GM12878 (cell line): Measurements from ENCODE around the gene TTC33. TPM values are rescaled to one million over a fixed set of nuclear protein-coding genes. Genes with fewer than 3 reads are reported as not detected.

Experiments used
- ATAC-seq: fragments of 200-7000 bp; cut with Tn5 transposase; 3 replicates; pipeline ENCODE4 v1.9.1; 2020; ENCODE audit warnings: mild to moderate bottlenecking, moderate library complexity
- BruUV-seq: library from RNA; stranded (reverse); fragments of 400-500 nt; replicated peaks from 2 replicates; lab custom pipeline; 2021; lab: Mats Ljungman, UMichigan
- CTCF ChIA-PET: fragments of 300-600 bp; sonication (Branson Sonifier 250); formaldehyde crosslinking; extraction: SDS; loops from one replicate; lab custom pipeline; 2021; ENCODE audit warnings: inconsistent platforms; lab: Yijun Ruan, JAX
- POLR2A ChIA-PET: fragments of 350-600 bp; formaldehyde crosslinking; extraction: SDS; loops from one replicate; lab custom pipeline; 2021; ENCODE audit warnings: inconsistent platforms; lab: Charles Lee
- RAD21 ChIA-PET: fragments of 300-600 bp; sonication (Branson Sonifier 250); formaldehyde crosslinking; loops from one replicate; lab custom pipeline; 2023; ENCODE audit warnings: antibody characterized with exemption; ENCODE audit not compliant: unreplicated experiment; lab: Charles Lee
- SMC1A ChIA-PET: fragments of 300-600 bp; sonication (Branson Sonifier 250); formaldehyde crosslinking; loops from one replicate; lab custom pipeline; 2023; ENCODE audit not compliant: unreplicated experiment, uncharacterized antibody; lab: Charles Lee
- DNase-seq: peaks from one replicate; pipeline ENCODE4 v3.0.0-alpha.2; 2011; ENCODE audit warnings: low read depth, low spot score
- FAIRE-seq: peaks from 3 replicates; lab custom pipeline; 2011; peaks lifted over from hg19 to GRCh38; lab: Jason Lieb, UNC
- H2AFZ ChIP-seq: 2 replicates; pipeline ENCODE4 v1.6.0; 2011; ENCODE audit warnings: low read depth, low read length, control low read depth; ENCODE audit not compliant: control insufficient read depth
- H3K27ac ChIP-seq: 2 replicates; pipeline ENCODE4 v1.5.1; 2011; ENCODE audit warnings: control low read depth; ENCODE audit not compliant: control insufficient read depth, insufficient read depth
- H3K27me3 ChIP-seq, 2 experiments: replicated peaks in 1 of 2; 2 replicates each; pipeline versions ENCODE4 v1.6.0 to v1.6.1; 2011; ENCODE audit warnings: low read length in 1 of 2; ENCODE audit not compliant: control insufficient read depth in 2 of 2, insufficient read depth in 2 of 2
- H3K36me3 ChIP-seq, 2 experiments: 2 replicates each; pipeline ENCODE4 v1.5.1; 2011; ENCODE audit warnings: low read length in 1 of 2; ENCODE audit not compliant: control insufficient read depth in 2 of 2, insufficient read depth in 2 of 2
- H3K4me1 ChIP-seq: 2 replicates; pipeline ENCODE4 v1.6.1; 2011; ENCODE audit warnings: mild to moderate bottlenecking, low read length, moderate library complexity, mixed read lengths; ENCODE audit not compliant: control insufficient read depth, insufficient read depth
- H3K4me2 ChIP-seq: 2 replicates; pipeline ENCODE4 v1.6.0; 2011; ENCODE audit warnings: control low read depth; ENCODE audit not compliant: control insufficient read depth, insufficient read depth
- H3K4me3 ChIP-seq: fragments of 200-600 bp; sonication (generic); 2 replicates; pipeline ENCODE4 v1.5.1; 2016
- H3K79me2 ChIP-seq: 2 replicates; pipeline ENCODE4 v1.6.0; 2011; ENCODE audit warnings: low read length; ENCODE audit not compliant: control insufficient read depth, insufficient read depth
- H3K9ac ChIP-seq: 2 replicates; pipeline ENCODE4 v1.8.0; 2011; ENCODE audit warnings: low read length, control low read depth, mixed read lengths; ENCODE audit not compliant: control insufficient read depth, insufficient read depth
- H3K9me3 ChIP-seq: replicated peaks from 3 replicates; pipeline ENCODE4 v1.5.1; 2011; ENCODE audit warnings: mild to moderate bottlenecking, low read length; ENCODE audit not compliant: control insufficient read depth, insufficient read depth
- H4K20me1 ChIP-seq: 2 replicates; pipeline ENCODE4 v1.6.0; 2011; ENCODE audit not compliant: control insufficient read depth, insufficient read depth
- BACH1 ChIP-seq: fragments of 450-650 bp; IDR thresholded peaks from 2 replicates; pipeline ENCODE4 v1.6.1; 2017; ENCODE audit warnings: mild to moderate bottlenecking, borderline replicate concordance
- BHLHE40 ChIP-seq, 2 experiments: fragments of 450-650 bp in 1 of 2; IDR thresholded peaks; 2 replicates each; pipeline ENCODE4 v1.6.1; 2011 to 2017; ENCODE audit warnings: low read depth in 2 of 2, borderline replicate concordance in 1 of 2, improper control_type of control experiment in 1 of 2, low read length in 1 of 2, mild to moderate bottlenecking in 1 of 2
- CBFB ChIP-seq: IDR thresholded peaks from 2 replicates; pipeline ENCODE4 v1.6.1; 2016; ENCODE audit warnings: antibody characterized with exemption, low read depth
- CEBPZ ChIP-seq: fragments of 150-350 bp; IDR thresholded peaks from 2 replicates; pipeline ENCODE4 v1.6.1; 2016; ENCODE audit warnings: low read depth, low read length
- ESRRA ChIP-seq: IDR thresholded peaks from 2 replicates; pipeline ENCODE4 v1.6.1; 2012; ENCODE audit warnings: mild to moderate bottlenecking, low read length, improper control_type of control experiment
- EZH2 ChIP-seq: IDR thresholded peaks from 2 replicates; pipeline ENCODE4 v1.6.1; 2012; ENCODE audit warnings: low read depth, mild to moderate bottlenecking, control low read depth, inconsistent platforms, low read length, borderline replicate concordance; ENCODE audit not compliant: control insufficient read depth
- MXI1 ChIP-seq: fragments of 150-350 bp; IDR thresholded peaks from 2 replicates; pipeline ENCODE4 v1.6.1; 2011; ENCODE audit warnings: low read depth, mild to moderate bottlenecking, inconsistent platforms, low read length, improper control_type of control experiment
- PML ChIP-seq: IDR thresholded peaks from 2 replicates; pipeline ENCODE4 v1.6.1; 2012; ENCODE audit warnings: low read length, inconsistent platforms
- RCOR1 ChIP-seq: conservative IDR thresholded peaks from 2 replicates; pipeline ENCODE4 v1.6.1; 2012; ENCODE audit warnings: low read depth, low read length, improper control_type of control experiment
- RELA ChIP-seq: fragments of 450-650 bp; IDR thresholded peaks from 2 replicates; pipeline ENCODE4 v1.8.0; 2014; ENCODE audit warnings: borderline replicate concordance; ENCODE audit not compliant: partially characterized antibody
- RFX5 ChIP-seq: IDR thresholded peaks from 2 replicates; pipeline ENCODE4 v1.6.1; 2011; ENCODE audit warnings: low read depth, low read length, improper control_type of control experiment
- SREBF1 ChIP-seq: IDR thresholded peaks from 2 replicates; pipeline ENCODE4 v1.6.1; 2012; ENCODE audit warnings: mild to moderate bottlenecking, low read length
- TAF1 ChIP-seq: IDR thresholded peaks from 2 replicates; pipeline ENCODE4 v1.6.1; 2011; ENCODE audit warnings: mild to moderate bottlenecking, low read depth, low read length, borderline replicate concordance
- YBX1 ChIP-seq: fragments of 450-650 bp; IDR thresholded peaks from 2 replicates; pipeline ENCODE4 v1.6.1; 2016; ENCODE audit warnings: antibody characterized with exemption
- WGBS: methylation state at CpG from one replicate; pipeline ENCODE4 v1.1.6; 2016; ENCODE audit warnings: low lambda C conversion rate; ENCODE audit not compliant: insufficient replicate concordance, insufficient coverage; ENCODE audit errors: missing lambda C conversion rate; 5-methylcytosine and 5-hydroxymethylcytosine counted together
- in situ Hi-C: fragments of 300-500 bp; cut with MboI; formaldehyde crosslinking; loops from 9 replicates; pipeline ENCODE4 v1.14.3; 2018; ENCODE audit warnings: mixed read lengths
- intact Hi-C: fragments of 100-400 bp; cut with micrococcal nuclease; formaldehyde crosslinking; loops from one replicate; pipeline ENCODE4 v1.14.2; 2022; ENCODE audit not compliant: unreplicated experiment
- polyA plus RNA-seq, 11 experiments: library from polyadenylated mRNA; depleted of rRNA in 4 of 11; unstranded in 6 of 11; stranded (reverse) in 5 of 11; fragments of >200 nt; fragmentation: Nextera tagmentation in 4 of 11; fragmentation: Illumina TruSeq in 1 of 11; extraction: Ambion mirVana in 4 of 11; extraction: Trizol in 1 of 11; gene quantifications; 1 replicate in 1 of 11; 2 replicates in 10 of 11; pipeline versions ENCODE4 v1.2.1 to v1.2.3, GENCODE V29; 2011 to 2016; ENCODE audit warnings: inconsistent platforms in 2 of 11, missing spikeins in 2 of 11, low read depth in 1 of 11
- total RNA-seq, 4 experiments: library from RNA; depleted of rRNA in 3 of 4; stranded (reverse); fragments of >200 nt in 3 of 4; fragmentation: Illumina TruSeq in 1 of 4; extraction: Trizol in 1 of 4; gene quantifications; 2 replicates each; pipeline versions ENCODE4 v1.2.1 to v1.2.3, GENCODE V29; 2013 to 2021

TTC33 gene
- total and polyA plus RNA-seq, 10 of the 15 experiments (the other 5 are each of a cell fraction or from before 2014, with no cell fraction given): 7.9 to 22.3 (median 14.6) TPM

GRCh38 chr5:40601198-40601868 is 154.4 kb downstream of the TTC33 start (continued):
- no peak for TF ChIP-seq RFX5
- no peak for TF ChIP-seq EZH2

- Histone ChIP-seq H3K27ac (no peak overlapping the region), H3K9me3 (no peaks in the 10 kb centered on the region), H2AFZ (no peak overlapping the region), H3K79me2 (no peaks in the 10 kb centered on the region), H3K9ac (no peak overlapping the region), H4K20me1 (no peaks in the 10 kb centered on the region), H3K4me2 (no peak overlapping the region), H3K4me1 (no peaks in the 10 kb centered on the region), H3K4me3 (no peak overlapping the region), H3K27me3 (peaks cover 2% of the 10 kb centered on the region in 2 experiments; a peak in 1 of 4 replicates), H3K36me3 (no peaks in the 10 kb centered on the region)
- no peak for TF ChIP-seq MXI1
- TF ChIP-seq CEBPZ: no peak
- TF ChIP-seq RELA: no peak
- no peak for TF ChIP-seq BACH1
- TF ChIP-seq BHLHE40 (IDR thresholded peaks at IDR 0.05; ENCODE audit: borderline replicate concordance in 1 of 2, low read depth in 2 of 2, low read length in 1 of 2): no peak
- TF ChIP-seq YBX1: no peak
- no peak for TF ChIP-seq TAF1
- no peak for TF ChIP-seq PML
- no peak for TF ChIP-seq SREBF1
- TF ChIP-seq CBFB: no peak
- TF ChIP-seq ESRRA: no peak
- no peak for TF ChIP-seq RCOR1
- intact Hi-C loops (no loop called here), in situ Hi-C loops (no loop called here)
- ATAC-seq (no peak), DNase-seq (no peak), FAIRE-seq (peak; percentile 18)
- BruUV-seq: no TSS peak
- SMC1A ChIA-PET: interaction anchor here (2.3 kb wide), 1 partner anchor 76 kb away, joined by 5 read pairs; no protein-coding TSS in a partner anchor
- RAD21 ChIA-PET: no interaction called here
- 7% methylated on average over 1 of the region's 1 CpG for WGBS
- POLR2A ChIA-PET: interaction anchor here (0.5 kb wide), 1 partner anchor 245 kb away, joined by 4 read pairs; no protein-coding TSS in a partner anchor
- CTCF ChIA-PET: no interaction called here
Measured at GRCh38 chr5:40600383-40600782, 155.4 kb downstream of the TTC33 start.
